ENCODE measurements around the gene BAHD1.

The BAHD1 gene

GRCh38 chr15:40510201-40510600 is 69.4 kb downstream of the BAHD1 start:
- peaks cover 20% of the 10 kb centered on the region for H3K27me3 ChIP-seq (ENCODE audit: insufficient read depth, poor library complexity, severe bottlenecking)
- no peak for TF ChIP-seq POLR2AphosphoS5 (IDR thresholded peaks at IDR 0.05; ENCODE audit: low read depth)
- no peak for TF ChIP-seq CTCF (IDR thresholded peaks at IDR 0.05; ENCODE audit: insufficient read depth, low read length)
- no peak for TF ChIP-seq GABPA (IDR thresholded peaks at IDR 0.05; ENCODE audit: low read depth)
- no peak for TF ChIP-seq SPI1 (IDR thresholded peaks at IDR 0.05; ENCODE audit: borderline replicate concordance, low read depth)
- no peak for TF ChIP-seq REST (IDR thresholded peaks at IDR 0.05; ENCODE audit: insufficient replicate concordance, low read depth)
- H3K27ac ChIP-seq (replicated peaks) = no peak overlapping the region
- no peak overlapping the region for H3K4me3 ChIP-seq (replicated peaks; ENCODE audit: insufficient read depth, low read length)
- no peak for DNase-seq (ENCODE audit: low read depth in 1 of 2, low spot score in 1 of 2)

GRCh38 chr15:40511093-40511471 is 70.3 kb downstream of the BAHD1 start:
- TF ChIP-seq CTCF (IDR thresholded peaks at IDR 0.05; ENCODE audit: insufficient read depth, low read length) (no peak), REST (IDR thresholded peaks at IDR 0.05; ENCODE audit: insufficient replicate concordance, low read depth) (no peak), SPI1 (IDR thresholded peaks at IDR 0.05; ENCODE audit: borderline replicate concordance, low read depth) (no peak), POLR2AphosphoS5 (IDR thresholded peaks at IDR 0.05; ENCODE audit: low read depth) (no peak), GABPA (IDR thresholded peaks at IDR 0.05; ENCODE audit: low read depth) (no peak)
- no peak overlapping the region; the same call in 1 of the 2 replicates for H3K27ac ChIP-seq (replicated peaks)
- H3K4me3 ChIP-seq (replicated peaks; ENCODE audit: insufficient read depth, low read length) = peak overlapping the region; percentile 64
- H3K27me3 ChIP-seq (ENCODE audit: insufficient read depth, poor library complexity, severe bottlenecking) = peaks cover 20% of the 10 kb centered on the region
- DNase-seq (ENCODE audit: low read depth in 1 of 2, low spot score in 1 of 2) = peak in 1 of 2 experiments; percentile 56

GRCh38 chr15:40511472-40512133 is 70.8 kb downstream of the BAHD1 start:
- TF ChIP-seq POLR2AphosphoS5 (IDR thresholded peaks at IDR 0.05; ENCODE audit: low read depth) (no peak), GABPA (IDR thresholded peaks at IDR 0.05; ENCODE audit: low read depth) (no peak), CTCF (IDR thresholded peaks at IDR 0.05; ENCODE audit: insufficient read depth, low read length) (no peak), SPI1 (IDR thresholded peaks at IDR 0.05; ENCODE audit: borderline replicate concordance, low read depth) (no peak), REST (IDR thresholded peaks at IDR 0.05; ENCODE audit: insufficient replicate concordance, low read depth) (no peak)
- H3K4me3 ChIP-seq (replicated peaks; ENCODE audit: insufficient read depth, low read length) = peak overlapping the region; percentile 64
- no peak overlapping the region; the same call in 1 of the 2 replicates for H3K27ac ChIP-seq (replicated peaks)
- DNase-seq (ENCODE audit: low read depth in 1 of 2, low spot score in 1 of 2) = peak; percentile 7 to 30
- peaks cover 20% of the 10 kb centered on the region for H3K27me3 ChIP-seq (ENCODE audit: insufficient read depth, poor library complexity, severe bottlenecking)
